CD4-positive, alpha-beta T cell treated with Interferon alpha-2 for 1 hour (primary cell): ENCODE measurements around the gene PPA1.
"Not testable (repeated sequence)": the region's sequence is repeated elsewhere in the genome, so short reads cannot be mapped to it uniquely, and the experiment has no call there.

Experiments used
- DNase-seq, 2 donors: peaks; one replicate each; pipeline ENCODE4 v3.0.0-alpha.2; 2020 to 2022

PPA1 gene

GRCh38 chr10:70254778-70255328, 21.6 kb upstream of the PPA1 start:
- no peak for DNase-seq

GRCh38 chr10:70253878-70254765, 20.9 kb upstream of the PPA1 start:
- no peak for DNase-seq

- no peak for DNase-seq
These were observed 17.9 kb upstream of the PPA1 start for GRCh38 chr10:70250961-70251680.

GRCh38 chr10:70247360-70247759, 14.1 kb upstream of the PPA1 start:
- no peak for DNase-seq

- DNase-seq = no peak
These were observed 7.9 kb upstream of the PPA1 start for GRCh38 chr10:70241081-70241480.

GRCh38 chr10:70239986-70240385, 6.8 kb upstream of the PPA1 start:
- not testable (repeated sequence) for DNase-seq

GRCh38 chr10:70239077-70239976, 6.1 kb upstream of the PPA1 start:
- DNase-seq = not testable (repeated sequence)

- not testable (repeated sequence) for DNase-seq
These were observed 4.8 kb upstream of the PPA1 start for GRCh38 chr10:70237958-70238536.

- DNase-seq = no peak
These were observed 1.6 kb upstream of the PPA1 start for GRCh38 chr10:70234668-70235447.

- DNase-seq = no peak
These were observed 691 bp upstream of the PPA1 start for GRCh38 chr10:70233939-70234300.

GRCh38 chr10:70232859-70233108, 445 bp downstream of the PPA1 start:
- peak in 1 of 2 donors; percentile 29 for DNase-seq

GRCh38 chr10:70232155-70232858, 922 bp downstream of the PPA1 start:
- DNase-seq = peak in 1 of 2 donors; percentile 58

- no peak for DNase-seq
These were observed 4.7 kb downstream of the PPA1 start for GRCh38 chr10:70228491-70228890.

GRCh38 chr10:70227548-70228320, 5.5 kb downstream of the PPA1 start:
- DNase-seq = no peak

- DNase-seq = no peak
These were observed 9.5 kb downstream of the PPA1 start for GRCh38 chr10:70223728-70224127.

- DNase-seq = not testable (repeated sequence)
These were observed 10.3 kb downstream of the PPA1 start for GRCh38 chr10:70222811-70223447.

- DNase-seq = no peak
These were observed 10.9 kb downstream of the PPA1 start for GRCh38 chr10:70222340-70222794.

- DNase-seq = no peak
These were observed 12.2 kb downstream of the PPA1 start for GRCh38 chr10:70221030-70221429.

GRCh38 chr10:70212879-70213278, 20.4 kb downstream of the PPA1 start:
- DNase-seq = no peak

- DNase-seq = no peak
These were observed 21.0 kb downstream of the PPA1 start for GRCh38 chr10:70212277-70212676.
